Transverse colon (tissue), 4 donors: ENCODE data around the gene MEDAG. TPM values are rescaled to one million over a fixed set of nuclear protein-coding genes. Genes with fewer than 3 reads are reported as not detected.

Source experiments
- DNase-seq: peaks from one replicate; pipeline ENCODE4 v3.0.0-alpha.2; 2019
- H3K27ac ChIP-seq, 4 donors: fragments of 200-600 bp; sonication (generic); 2 replicates each; pipeline ENCODE4 v1.5.1; 2016 to 2018; ENCODE audit warnings: inconsistent platforms in 4 of 4
- H3K27me3 ChIP-seq: fragments of 200-600 bp; sonication (generic); 2 replicates; pipeline ENCODE4 v1.5.1; 2017; ENCODE audit warnings: inconsistent platforms
- H3K36me3 ChIP-seq, 4 donors: fragments of 200-600 bp; sonication (generic); 2 replicates each; pipeline ENCODE4 v1.5.1; 2017 to 2019; ENCODE audit warnings: inconsistent platforms in 4 of 4
- H3K4me1 ChIP-seq, 4 donors: fragments of 200-600 bp; sonication (generic); 2 replicates each; pipeline ENCODE4 v1.5.1; 2017 to 2020; ENCODE audit warnings: inconsistent platforms in 4 of 4
- H3K4me3 ChIP-seq, 4 donors: fragments of 200-600 bp; sonication (generic); 1 replicate in 1 of 4; 2 replicates in 3 of 4; pipeline versions ENCODE4 v1.5.1 to v1.6.1; 2017 to 2019; ENCODE audit warnings: inconsistent platforms in 4 of 4
- H3K9me3 ChIP-seq, 2 donors: fragments of 200-600 bp; sonication (generic); 2 replicates each; pipeline ENCODE4 v1.5.1; 2017 to 2019; ENCODE audit warnings: inconsistent platforms in 2 of 2
- EP300 ChIP-seq: sonication (generic); formaldehyde crosslinking; IDR thresholded peaks from one replicate; pipeline ENCODE4 v1.6.1; 2017; ENCODE audit warnings: antibody characterized with exemption, low read depth
- POLR2A ChIP-seq: fragments of 450-650 bp; IDR thresholded peaks from one replicate; pipeline ENCODE4 v1.6.1; 2016; ENCODE audit warnings: antibody characterized with exemption, mild to moderate bottlenecking, moderate library complexity
- POLR2AphosphoS5 ChIP-seq, 3 donors: sonication (generic); formaldehyde crosslinking; IDR thresholded peaks; one replicate each; pipeline ENCODE4 v1.6.1; 2016; ENCODE audit warnings: antibody characterized with exemption in 3 of 3
- WGBS, 2 donors: methylation state at CpG; one replicate each; pipeline ENCODE4 v1.1.5; 2018; ENCODE audit warnings: low coverage in 1 of 2; 5-methylcytosine and 5-hydroxymethylcytosine counted together
- in situ Hi-C, 4 donors: fragments of 200-750 bp; cut with MboI; loops; one replicate each; pipeline versions ENCODE4 v1.15.0 to v1.15.1; 2017; ENCODE audit warnings: low sequenced_read_pairs in 3 of 4, low pct_ligation_motif_present in 1 of 4, low pct_unique_long_range_greater_than_20kb in 1 of 4
- intact Hi-C: fragments of 100-400 bp; cut with DNase I; formaldehyde crosslinking; loops from one replicate; pipeline ENCODE4 v1.15.1; 2023; ENCODE audit warnings: low total_unique reads
- total RNA-seq, 4 donors: library from RNA; depleted of rRNA; stranded (reverse); fragments of >200 nt; gene quantifications; one replicate each; pipeline ENCODE4 v1.1.0, GENCODE V29; 2016
- TF ChIP-seq, protein P1 (sequence below), 5 experiments: fragments of 200-600 bp in 3 of 5; fragments of 450-650 bp in 2 of 5; sonication (generic) in 3 of 5; IDR thresholded peaks; 1 replicate in 2 of 5; 2 replicates in 3 of 5; pipeline ENCODE4 v1.5.1; 2016 to 2017; ENCODE audit warnings: antibody characterized with exemption in 5 of 5, inconsistent platforms in 3 of 5, mild to moderate bottlenecking in 2 of 5, moderate library complexity in 1 of 5

The MEDAG gene
- total RNA-seq, 4 donors from 2014 or later = 5.4 to 30.8 (median 10.0) TPM

DNA sequence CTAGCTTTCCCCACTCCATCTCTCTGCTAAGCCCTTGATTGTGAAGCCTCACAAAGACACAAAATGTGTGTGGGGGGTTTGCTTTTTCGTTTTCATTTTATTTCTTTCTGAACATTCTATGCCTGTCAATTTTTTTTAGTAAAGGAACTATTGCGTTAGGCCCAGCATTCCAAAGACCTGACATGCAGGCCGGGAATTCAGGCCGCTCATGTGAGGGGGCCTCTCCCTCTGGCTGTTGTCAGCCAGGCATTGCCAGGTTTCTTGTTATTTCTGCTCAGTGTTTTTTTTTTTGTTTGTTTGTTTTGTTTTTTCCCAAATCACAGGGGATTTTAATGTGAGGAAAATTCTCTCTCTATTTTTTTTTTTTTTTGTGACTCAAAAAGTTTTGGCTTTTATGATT, 10.3 kb upstream of the MEDAG start:
- no peaks in the 10 kb centered on the region for H3K27me3 ChIP-seq
- TF ChIP-seq, protein P1, sequence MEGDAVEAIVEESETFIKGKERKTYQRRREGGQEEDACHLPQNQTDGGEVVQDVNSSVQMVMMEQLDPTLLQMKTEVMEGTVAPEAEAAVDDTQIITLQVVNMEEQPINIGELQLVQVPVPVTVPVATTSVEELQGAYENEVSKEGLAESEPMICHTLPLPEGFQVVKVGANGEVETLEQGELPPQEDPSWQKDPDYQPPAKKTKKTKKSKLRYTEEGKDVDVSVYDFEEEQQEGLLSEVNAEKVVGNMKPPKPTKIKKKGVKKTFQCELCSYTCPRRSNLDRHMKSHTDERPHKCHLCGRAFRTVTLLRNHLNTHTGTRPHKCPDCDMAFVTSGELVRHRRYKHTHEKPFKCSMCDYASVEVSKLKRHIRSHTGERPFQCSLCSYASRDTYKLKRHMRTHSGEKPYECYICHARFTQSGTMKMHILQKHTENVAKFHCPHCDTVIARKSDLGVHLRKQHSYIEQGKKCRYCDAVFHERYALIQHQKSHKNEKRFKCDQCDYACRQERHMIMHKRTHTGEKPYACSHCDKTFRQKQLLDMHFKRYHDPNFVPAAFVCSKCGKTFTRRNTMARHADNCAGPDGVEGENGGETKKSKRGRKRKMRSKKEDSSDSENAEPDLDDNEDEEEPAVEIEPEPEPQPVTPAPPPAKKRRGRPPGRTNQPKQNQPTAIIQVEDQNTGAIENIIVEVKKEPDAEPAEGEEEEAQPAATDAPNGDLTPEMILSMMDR (IDR thresholded peaks at IDR 0.05) = no peak
- TF ChIP-seq POLR2AphosphoS5 (IDR thresholded peaks at IDR 0.05) (peak in 2 of 3 donors; percentile 19 to 30), EP300 (no peak), POLR2A (no peak)
- H3K9me3 ChIP-seq = no peaks in the 10 kb centered on the region
- peak overlapping the region in 1 of 4 donors; percentile 2 for H3K27ac ChIP-seq
- in situ Hi-C loops (no loop called here), intact Hi-C loops (loop anchor here (5.0 kb wide), 1 partner anchor 1378 kb away; no protein-coding TSS in a partner anchor)
- H3K36me3 ChIP-seq = no peaks in the 10 kb centered on the region
- H3K4me1 ChIP-seq = no peaks in the 10 kb centered on the region
- no peak for DNase-seq
- WGBS, 2 donors = 60 to 72% methylated on average over 4 of the region's 4 CpGs
- H3K4me3 ChIP-seq = no peak overlapping the region

DNA sequence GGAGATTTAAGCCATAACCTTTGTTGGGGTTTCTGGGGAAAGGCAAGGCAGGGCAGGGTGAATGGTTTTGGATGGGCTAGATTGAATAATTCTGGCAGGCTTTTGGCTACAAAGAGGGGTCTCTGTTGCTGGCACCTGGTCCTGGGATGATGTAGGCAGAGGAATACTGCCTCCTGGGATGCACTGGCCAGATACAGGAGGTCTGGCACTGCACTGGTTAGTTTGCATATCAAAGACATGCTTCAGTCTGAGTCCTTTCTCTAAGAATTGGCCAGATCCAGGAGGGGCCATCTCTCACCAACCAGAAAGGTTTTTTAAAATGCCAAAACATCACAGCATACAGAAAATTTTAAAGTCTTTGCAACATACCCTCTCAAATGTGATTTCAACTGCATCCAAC, 8.0 kb upstream of the MEDAG start:
- H3K9me3 ChIP-seq = no peaks in the 10 kb centered on the region
- no peaks in the 10 kb centered on the region for H3K4me1 ChIP-seq
- intact Hi-C loops (loop anchor here (5.0 kb wide), 1 partner anchor 1381 kb away; no protein-coding TSS in a partner anchor), in situ Hi-C loops (no loop called here)
- H3K27me3 ChIP-seq = no peaks in the 10 kb centered on the region
- no peak overlapping the region for H3K4me3 ChIP-seq
- no peak overlapping the region for H3K27ac ChIP-seq
- H3K36me3 ChIP-seq = no peaks in the 10 kb centered on the region
- TF ChIP-seq POLR2AphosphoS5 (IDR thresholded peaks at IDR 0.05) (no peak), POLR2A (no peak), EP300 (no peak)
- TF ChIP-seq, protein P1 (IDR thresholded peaks at IDR 0.05) = no peak
- DNase-seq = no peak

DNA sequence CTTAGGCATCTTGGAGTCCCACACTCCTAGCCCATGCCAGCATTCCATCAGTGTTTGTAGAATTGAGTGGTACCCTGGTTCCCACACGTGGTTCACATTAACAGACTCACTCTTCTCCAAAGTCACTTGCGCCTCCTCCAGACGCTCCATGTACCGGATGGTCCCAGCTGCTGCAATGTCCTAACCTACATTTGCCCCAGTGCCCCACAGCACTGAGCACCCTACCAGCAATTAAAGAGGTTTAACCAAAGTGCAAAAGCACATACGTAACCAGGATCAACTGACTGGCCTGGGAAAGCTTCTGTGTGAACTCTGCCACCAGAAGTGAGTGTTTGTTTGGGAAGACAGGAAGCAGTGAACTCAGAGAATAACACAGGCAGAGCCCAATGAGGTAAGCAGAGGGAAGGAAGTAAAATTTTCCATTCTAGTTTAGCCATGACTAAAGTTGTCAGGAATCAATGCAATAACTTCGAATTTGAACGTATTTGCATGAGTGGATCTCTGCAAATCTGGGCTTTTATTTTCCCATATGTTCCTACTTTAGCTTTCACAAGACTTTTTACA, 7.3 kb upstream of the MEDAG start:
- 6 to 53% methylated on average over 2 to 7 of the region's 7 CpGs for WGBS, 2 donors
- intact Hi-C loops = loop anchor here (5.0 kb wide), 1 partner anchor 1381 kb away; no protein-coding TSS in a partner anchor
- H3K9me3 ChIP-seq = no peaks in the 10 kb centered on the region
- peaks cover 3% of the 10 kb centered on the region for H3K27me3 ChIP-seq
- peak in 2 of 3 donors; percentile 13 to 23 for TF ChIP-seq POLR2AphosphoS5 (IDR thresholded peaks at IDR 0.05)
- TF ChIP-seq POLR2A = no peak
- TF ChIP-seq, protein P1 (IDR thresholded peaks at IDR 0.05) = no peak
- no peak overlapping the region for H3K4me3 ChIP-seq
- no peak for DNase-seq
- no peaks in the 10 kb centered on the region for H3K4me1 ChIP-seq
- H3K27ac ChIP-seq = peak overlapping the region; percentile 4 to 27 (median 8)
- in situ Hi-C loops = no loop called here
- no peaks in the 10 kb centered on the region for H3K36me3 ChIP-seq

DNA sequence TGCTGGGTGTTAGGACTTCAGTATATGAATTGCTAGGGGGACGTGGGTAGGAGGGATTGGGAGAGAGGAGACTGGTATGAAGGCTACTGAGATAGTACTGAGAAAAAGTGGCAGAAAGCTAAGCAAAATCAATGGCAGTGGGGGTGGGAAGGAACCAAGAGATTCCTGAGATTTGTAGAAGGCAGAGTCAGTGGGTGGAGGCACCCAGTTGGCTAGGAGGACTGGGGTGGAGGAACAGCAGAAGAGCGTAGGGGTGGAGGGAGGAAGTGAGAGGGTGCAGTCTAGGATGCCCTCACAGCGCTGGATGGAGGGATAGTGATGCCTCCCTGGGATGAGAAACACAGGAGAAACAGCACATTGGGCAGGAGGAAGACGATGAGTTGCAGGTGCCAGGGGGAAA, 5.6 kb upstream of the MEDAG start:
- no peak for TF ChIP-seq POLR2AphosphoS5 (IDR thresholded peaks at IDR 0.05)
- TF ChIP-seq, protein P1 (IDR thresholded peaks at IDR 0.05) = no peak
- no peak for TF ChIP-seq EP300
- no peak for TF ChIP-seq POLR2A
- Histone ChIP-seq H3K27me3 (peaks cover 20% of the 10 kb centered on the region), H3K4me1 (no peaks in the 10 kb centered on the region), H3K27ac (no peak overlapping the region), H3K36me3 (no peaks in the 10 kb centered on the region), H3K9me3 (no peaks in the 10 kb centered on the region), H3K4me3 (no peak overlapping the region)
- no peak for DNase-seq
- WGBS, 2 donors = 76 to 79% methylated on average over 4 of the region's 4 CpGs
- in situ Hi-C loops = no loop called here
- intact Hi-C loops = no loop called here
